Stimulated activated CD4-positive, alpha-beta T cell treated with anti-CD3 and anti-CD28 coated beads, Interleukin-1b, Interleukin-23, amount 100 ng/mL, for 4 hours (primary cell): ENCODE results near the gene ZNF335.

Experiments used
- DNase-seq, 2 donors: peaks; one replicate each; pipeline ENCODE4 v3.0.0-alpha.2; 2020; ENCODE audit warnings: low read depth in 2 of 2

ZNF335 gene, protein sequence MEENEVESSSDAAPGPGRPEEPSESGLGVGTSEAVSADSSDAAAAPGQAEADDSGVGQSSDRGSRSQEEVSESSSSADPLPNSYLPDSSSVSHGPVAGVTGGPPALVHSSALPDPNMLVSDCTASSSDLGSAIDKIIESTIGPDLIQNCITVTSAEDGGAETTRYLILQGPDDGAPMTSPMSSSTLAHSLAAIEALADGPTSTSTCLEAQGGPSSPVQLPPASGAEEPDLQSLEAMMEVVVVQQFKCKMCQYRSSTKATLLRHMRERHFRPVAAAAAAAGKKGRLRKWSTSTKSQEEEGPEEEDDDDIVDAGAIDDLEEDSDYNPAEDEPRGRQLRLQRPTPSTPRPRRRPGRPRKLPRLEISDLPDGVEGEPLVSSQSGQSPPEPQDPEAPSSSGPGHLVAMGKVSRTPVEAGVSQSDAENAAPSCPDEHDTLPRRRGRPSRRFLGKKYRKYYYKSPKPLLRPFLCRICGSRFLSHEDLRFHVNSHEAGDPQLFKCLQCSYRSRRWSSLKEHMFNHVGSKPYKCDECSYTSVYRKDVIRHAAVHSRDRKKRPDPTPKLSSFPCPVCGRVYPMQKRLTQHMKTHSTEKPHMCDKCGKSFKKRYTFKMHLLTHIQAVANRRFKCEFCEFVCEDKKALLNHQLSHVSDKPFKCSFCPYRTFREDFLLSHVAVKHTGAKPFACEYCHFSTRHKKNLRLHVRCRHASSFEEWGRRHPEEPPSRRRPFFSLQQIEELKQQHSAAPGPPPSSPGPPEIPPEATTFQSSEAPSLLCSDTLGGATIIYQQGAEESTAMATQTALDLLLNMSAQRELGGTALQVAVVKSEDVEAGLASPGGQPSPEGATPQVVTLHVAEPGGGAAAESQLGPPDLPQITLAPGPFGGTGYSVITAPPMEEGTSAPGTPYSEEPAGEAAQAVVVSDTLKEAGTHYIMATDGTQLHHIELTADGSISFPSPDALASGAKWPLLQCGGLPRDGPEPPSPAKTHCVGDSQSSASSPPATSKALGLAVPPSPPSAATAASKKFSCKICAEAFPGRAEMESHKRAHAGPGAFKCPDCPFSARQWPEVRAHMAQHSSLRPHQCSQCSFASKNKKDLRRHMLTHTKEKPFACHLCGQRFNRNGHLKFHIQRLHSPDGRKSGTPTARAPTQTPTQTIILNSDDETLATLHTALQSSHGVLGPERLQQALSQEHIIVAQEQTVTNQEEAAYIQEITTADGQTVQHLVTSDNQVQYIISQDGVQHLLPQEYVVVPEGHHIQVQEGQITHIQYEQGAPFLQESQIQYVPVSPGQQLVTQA (N-terminal part only)

DNA sequence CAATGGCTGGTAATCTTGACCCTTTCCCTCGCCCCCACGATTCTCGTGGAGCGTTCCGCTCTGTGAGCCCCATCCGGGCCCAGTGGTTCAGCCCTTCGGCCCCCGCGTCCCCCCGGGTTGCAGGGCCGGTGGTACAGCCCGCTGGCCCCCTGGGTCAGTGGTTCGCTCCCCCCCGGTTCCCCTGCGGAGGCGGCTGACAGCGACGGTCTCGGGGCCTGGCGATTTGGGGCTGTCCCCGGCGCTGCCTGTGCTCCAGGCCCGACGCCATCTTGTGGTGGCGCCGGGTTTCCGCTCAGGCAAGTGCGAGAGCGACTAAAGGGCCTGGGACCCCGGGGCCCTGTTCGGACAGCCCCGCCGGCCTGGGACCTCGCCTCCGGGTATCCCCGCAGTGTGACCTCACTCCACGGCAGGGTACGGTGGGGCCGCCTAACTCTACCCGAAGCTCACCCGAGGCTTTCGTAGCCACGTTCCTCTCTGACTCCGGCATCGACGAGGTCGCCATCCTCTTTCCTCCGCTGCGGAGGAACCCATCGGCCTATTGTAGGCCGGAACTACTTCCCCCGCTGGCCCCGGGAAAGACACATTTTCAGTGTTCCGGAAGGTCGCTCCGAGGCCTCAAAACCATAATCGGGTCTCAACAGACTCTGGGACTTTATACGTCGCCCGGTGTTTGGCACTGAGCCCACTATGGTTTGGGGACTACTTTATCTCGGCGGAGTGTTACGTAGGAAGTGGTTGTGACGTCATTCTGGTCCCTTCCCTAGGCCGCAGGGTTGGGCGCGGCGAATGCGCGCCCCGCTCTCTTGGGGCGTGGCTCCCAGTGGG, at the start of gene ZNF335:
ZNF335 (minus strand) TSS at position 529 of the 825 bp plus-strand sequence. CDS start 793 bp downstream, outside the sequence.
- peak; percentile 92 to 94 for DNase-seq

DNA sequence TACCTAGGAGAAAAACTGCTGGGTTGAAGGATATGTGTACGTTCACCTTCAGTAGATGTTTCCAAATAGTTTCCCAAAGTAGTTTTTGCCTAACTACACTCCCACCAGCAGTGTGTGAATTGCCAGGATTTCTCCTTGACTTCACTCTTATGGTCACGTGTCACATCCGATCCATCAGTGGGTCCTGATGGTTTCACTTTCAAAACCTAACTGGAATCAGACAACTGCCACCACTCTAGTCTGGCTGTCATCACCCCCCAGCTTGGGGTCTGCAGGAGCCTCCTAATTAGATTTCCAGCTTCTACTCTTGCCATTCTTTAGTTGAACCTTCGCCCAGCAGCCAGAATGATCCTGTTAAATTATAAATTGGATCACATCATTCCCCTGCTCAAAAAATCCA, 48.6 kb upstream of the ZNF335 start:
- no peak for DNase-seq

DNA sequence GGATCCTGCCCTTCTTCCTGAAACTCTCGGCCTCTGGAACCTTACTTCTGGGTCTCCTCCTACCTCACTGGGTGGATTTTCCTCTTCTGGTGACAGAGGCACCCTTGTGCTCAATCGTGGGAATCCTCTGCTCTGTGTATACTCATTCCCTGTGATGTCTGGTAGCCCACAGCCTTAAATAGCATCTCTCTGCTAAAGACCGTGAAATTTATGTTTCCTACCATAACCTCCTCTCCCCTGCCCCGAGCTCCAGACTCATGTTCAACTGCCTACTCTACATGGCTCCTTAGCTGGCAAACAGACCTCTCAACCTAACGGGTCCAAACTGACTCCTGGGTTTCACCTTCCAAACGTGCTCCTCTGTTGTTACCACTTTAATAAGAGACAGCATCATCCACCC, 46.6 kb upstream of the ZNF335 start:
- no peak for DNase-seq

DNA sequence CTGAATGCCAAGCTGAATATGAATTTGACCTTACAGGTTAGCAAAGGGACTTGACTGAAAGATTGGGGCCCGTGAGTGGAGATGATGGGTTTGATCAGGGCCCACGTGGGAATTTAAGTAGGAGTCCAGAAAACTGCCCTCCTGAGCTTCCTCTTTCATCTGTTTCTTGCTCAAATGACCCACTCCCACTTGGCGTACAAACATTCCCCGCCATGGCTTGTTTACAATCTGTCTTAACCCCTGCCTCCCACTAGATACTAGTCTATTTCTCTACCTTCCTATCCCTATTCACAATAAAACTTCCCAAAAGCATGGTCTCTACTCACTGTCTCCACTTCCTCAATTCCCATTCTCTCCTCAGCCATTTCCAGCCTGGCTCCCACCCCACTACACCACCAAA, 46.1 kb upstream of the ZNF335 start:
- DNase-seq: no peak

GRCh38 chr20:46017272-46017671, 45.3 kb upstream of the ZNF335 start:
- DNase-seq: no peak

DNA sequence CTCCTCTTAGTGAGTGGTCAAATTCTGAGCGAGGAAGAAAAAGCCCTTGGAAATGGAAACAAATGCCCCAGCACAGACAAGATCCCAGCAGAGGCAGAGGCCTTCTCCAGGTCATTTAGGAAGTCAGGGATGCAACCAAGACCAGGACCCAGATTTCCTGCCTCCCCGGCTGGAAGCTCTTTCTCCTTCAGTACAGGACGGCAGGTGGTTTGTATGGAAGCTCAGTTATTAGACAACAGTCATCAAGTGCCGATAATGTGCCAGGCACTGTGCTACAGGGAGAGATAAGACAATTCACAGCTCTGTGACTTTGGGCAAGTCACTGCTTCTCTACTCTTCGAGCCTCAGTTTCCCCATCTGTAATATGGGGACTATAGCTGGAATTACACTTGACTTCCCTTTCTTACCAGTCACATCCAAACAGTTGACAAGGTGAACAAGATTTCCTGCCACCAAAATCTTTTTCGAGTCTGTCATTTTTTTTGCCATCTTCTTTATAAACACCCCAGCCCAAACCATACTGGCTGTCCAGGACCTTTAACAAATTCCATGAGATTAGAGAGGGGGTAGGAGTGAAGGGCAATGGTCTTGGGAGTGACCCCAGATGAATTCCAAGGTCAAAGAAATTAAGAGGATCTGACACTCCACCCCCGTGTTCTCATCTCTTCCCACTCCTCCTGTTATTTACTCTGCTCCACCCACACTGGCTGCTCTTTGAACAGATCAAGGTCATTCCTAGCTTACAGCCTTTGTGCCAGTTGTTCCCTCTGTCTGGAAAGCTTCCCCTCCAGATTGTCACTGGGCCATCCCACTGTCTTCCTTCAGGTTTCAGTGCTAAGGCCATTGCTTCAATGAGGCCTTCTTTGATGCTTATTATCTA, 42.8 kb upstream of the ZNF335 start:
- DNase-seq: no peak

DNA sequence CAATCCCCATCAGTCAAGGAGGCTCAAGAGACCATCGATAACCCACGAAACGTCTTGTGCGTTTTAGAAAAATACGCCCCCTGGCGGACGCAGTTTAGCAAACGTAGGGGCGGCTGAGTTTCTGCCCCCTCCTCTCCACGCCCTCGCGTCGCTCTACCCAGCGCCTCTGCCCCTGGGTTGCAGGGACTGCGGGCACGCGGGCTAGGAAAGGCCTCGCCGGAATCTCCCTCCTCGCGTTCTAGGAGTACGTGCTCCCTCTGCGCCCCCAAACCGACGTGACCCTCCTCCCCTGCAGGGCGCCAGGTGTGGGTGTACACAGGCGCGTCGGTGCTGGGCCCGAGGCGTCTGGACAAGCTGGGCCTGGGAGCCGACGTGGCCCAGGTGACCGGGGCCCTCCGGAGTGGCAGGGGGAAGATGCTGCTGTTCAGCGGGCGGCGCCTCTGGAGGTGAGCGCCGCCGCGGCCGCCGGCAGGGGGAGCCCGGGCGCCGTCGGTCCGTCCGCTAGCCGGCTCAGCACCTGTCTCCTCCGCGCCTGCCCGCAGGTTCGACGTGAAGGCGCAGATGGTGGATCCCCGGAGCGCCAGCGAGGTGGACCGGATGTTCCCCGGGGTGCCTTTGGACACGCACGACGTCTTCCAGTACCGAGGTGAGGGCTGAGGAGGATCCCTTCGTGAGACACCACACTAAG, 42.0 kb upstream of the ZNF335 start:
- peak; percentile 64 to 65 for DNase-seq

- no peak for DNase-seq
These were observed 41.4 kb upstream of the ZNF335 start for GRCh38 chr20:46013322-46013828.

DNA sequence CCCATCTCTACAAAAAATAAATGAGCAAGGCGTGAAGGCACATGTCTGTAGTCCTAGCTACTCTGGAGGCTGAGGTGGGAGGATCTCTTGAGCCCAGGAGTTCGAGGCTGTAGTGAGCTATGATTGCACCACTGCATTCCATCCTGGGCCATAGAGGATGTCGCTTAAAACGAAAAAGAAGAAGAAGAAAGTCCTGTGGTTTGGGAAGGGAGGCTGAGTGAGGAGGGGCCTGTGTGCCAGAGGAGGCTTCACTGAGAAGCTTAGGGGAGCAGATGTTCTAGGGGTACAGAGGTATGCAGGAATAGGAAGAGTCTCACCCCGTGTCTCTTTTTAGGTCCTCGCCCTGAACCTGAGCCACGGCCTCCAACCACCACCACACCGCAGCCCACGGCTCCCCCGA, 40.9 kb upstream of the ZNF335 start:
- no peak for DNase-seq

DNA sequence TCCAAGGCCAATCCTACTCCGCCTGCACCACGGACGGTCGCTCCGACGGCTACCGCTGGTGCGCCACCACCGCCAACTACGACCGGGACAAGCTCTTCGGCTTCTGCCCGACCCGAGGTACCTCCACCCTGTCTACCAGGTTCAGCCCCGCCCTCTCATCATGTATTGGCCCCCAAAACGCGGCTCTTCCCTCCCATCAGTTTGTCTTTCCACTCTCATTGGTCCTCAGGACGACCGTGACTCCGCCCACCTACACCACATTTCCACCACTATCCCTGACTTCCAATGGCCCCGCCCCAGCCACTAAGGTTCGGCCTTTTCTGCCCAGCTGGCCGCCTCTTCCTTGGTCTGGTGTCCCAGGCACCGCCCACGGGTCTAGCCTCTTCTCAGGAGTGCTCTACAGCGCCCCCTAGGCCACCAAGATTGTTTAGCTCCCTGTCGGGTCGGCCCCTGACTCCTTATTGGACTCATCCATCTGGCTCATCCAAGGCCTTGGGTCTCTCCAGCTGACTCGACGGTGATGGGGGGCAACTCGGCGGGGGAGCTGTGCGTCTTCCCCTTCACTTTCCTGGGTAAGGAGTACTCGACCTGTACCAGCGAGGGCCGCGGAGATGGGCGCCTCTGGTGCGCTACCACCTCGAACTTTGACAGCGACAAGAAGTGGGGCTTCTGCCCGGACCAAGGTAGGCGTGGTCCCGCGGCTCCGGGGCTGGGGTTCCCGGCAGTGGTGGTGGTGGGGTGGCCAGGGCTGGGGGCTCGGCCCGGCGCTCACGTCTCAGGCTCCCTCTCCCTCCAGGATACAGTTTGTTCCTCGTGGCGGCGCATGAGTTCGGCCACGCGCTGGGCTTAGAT, 39.9 kb upstream of the ZNF335 start:
- no peak for DNase-seq

- DNase-seq: peak in 1 of 2 donors; percentile 29
These were observed 38.7 kb upstream of the ZNF335 start for GRCh38 chr20:46010491-46011391.

DNA sequence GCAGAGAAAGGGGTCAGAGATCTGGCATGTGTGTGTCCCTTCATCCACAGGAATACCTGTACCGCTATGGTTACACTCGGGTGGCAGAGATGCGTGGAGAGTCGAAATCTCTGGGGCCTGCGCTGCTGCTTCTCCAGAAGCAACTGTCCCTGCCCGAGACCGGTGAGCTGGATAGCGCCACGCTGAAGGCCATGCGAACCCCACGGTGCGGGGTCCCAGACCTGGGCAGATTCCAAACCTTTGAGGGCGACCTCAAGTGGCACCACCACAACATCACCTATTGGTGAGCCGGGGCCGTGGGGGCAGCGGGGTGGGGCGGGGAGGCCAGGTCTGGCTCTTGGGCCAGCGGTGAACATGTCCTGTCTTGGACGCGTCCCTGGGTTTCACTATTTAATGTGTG, 37.8 kb upstream of the ZNF335 start:
- no peak for DNase-seq

DNA sequence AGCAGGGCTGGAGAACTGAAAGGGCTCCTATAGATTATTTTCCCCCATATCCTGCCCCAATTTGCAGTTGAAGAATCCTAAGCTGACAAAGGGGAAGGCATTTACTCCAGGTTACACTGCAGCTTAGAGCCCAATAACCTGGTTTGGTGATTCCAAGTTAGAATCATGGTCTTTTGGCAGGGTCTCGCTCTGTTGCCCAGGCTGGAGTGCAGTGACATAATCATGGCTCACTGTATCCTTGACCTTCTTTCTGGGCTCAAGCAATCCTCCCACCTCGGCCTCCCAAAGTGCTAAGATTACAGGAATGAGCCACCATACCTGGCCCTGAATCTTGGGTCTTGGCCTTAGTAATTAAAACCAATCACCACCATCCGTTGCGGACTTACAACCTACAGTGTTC, 35.7 kb upstream of the ZNF335 start:
- DNase-seq: no peak

GRCh38 chr20:46006964-46007363, 35.0 kb upstream of the ZNF335 start:
- DNase-seq: no peak

GRCh38 chr20:46006022-46006705, 34.2 kb upstream of the ZNF335 start:
- DNase-seq: no peak

DNA sequence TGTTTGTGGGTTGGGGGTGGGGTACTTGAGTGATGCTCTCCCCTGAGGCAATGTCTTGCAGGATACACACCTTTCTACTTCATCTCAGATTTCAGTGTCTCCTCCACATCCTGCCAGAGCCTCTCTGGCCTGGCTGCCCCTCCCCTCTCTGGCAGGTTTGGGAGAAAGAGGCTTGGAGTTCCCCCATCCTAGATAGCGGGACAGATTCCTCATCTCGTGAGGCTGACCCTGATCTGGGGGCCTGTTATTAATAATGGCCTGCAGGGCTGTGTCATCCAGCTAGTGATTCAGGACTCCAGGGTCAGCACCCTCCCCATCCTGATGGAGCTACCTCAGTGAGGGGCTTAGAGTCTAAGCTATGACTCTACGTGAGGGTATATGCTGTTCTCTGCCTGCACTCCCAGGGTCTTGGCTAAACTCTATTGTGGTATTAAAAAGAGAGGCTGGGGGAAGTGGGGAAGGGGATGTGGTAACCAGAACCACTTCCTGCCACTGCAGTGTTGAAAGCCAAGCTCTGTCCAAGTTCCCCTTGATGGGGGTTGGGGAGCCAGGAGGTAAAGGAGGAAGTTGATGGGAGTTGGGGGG, 33.0 kb upstream of the ZNF335 start:
- no peak for DNase-seq
